Measurements from ENCODE around the gene AOX1. TPM values are rescaled to one million over a fixed set of nuclear protein-coding genes. Genes with fewer than 3 reads are reported as not detected.

The AOX1 gene
- total RNA-seq, 1 experiment from 2014 or later = 5.1 TPM

DNA sequence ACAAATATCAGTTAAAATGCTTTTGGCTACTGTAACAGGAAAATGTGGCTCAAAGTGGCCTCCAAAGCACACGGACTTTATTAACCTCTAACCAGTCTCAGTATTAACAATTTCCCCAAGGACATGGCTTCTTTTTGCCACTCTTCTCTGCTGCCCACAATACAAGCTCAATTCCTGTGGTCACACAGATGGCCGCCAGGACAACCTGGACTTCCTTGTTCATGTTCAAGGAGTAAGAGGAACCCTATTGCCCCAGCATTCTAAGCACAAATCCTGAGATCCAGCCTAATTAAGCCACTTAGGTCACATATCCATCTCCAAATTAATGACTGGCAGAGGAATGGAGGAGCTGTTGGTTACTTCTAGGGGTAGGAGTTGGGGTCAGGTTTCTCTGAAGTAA lies 38.2 kb downstream of the AOX1 start:
- Histone ChIP-seq H3K4me3 (no peak overlapping the region), H3K36me3 (ENCODE audit: low read depth) (no peaks in the 10 kb centered on the region), H3K79me2 (ENCODE audit: low read depth) (no peaks in the 10 kb centered on the region), H3K27me3 (ENCODE audit: insufficient read depth, low read depth) (no peaks in the 10 kb centered on the region), H3K27ac (0 out of 2 replicates have a peak overlapping the region, but pooled peaks have one; percentile 42), H3K9me2 (ENCODE audit: insufficient read depth) (no peaks in the 10 kb centered on the region), H3K4me1 (replicated peaks; ENCODE audit: insufficient read depth) (peaks cover 17% of the 10 kb centered on the region), H3F3A (ENCODE audit: insufficient read depth, low read depth) (peaks cover 10% of the 10 kb centered on the region; the same call in 1 of the 2 replicates), H3K9me3 (ENCODE audit: insufficient read depth, low read depth) (no peaks in the 10 kb centered on the region), H3K4me2 (no peak overlapping the region), H2AFZ (no peak overlapping the region), H4K20me1 (ENCODE audit: insufficient read depth) (no peaks in the 10 kb centered on the region)
- no TSS peak for BruUV-seq (replicated peaks)
- ChIA-PET POLR2A (ENCODE audit: unreplicated experiment) (interaction anchor here (0.6 kb wide), 2 partner anchors 26 to 35 kb away, joined by 3 read pairs; no protein-coding TSS in a partner anchor), CTCF (no interaction called here)
- intact Hi-C loops (cut with micrococcal nuclease; ENCODE audit: unreplicated experiment) = no loop called here
- no peak for DNase-seq
- TF ChIP-seq, protein P1, sequence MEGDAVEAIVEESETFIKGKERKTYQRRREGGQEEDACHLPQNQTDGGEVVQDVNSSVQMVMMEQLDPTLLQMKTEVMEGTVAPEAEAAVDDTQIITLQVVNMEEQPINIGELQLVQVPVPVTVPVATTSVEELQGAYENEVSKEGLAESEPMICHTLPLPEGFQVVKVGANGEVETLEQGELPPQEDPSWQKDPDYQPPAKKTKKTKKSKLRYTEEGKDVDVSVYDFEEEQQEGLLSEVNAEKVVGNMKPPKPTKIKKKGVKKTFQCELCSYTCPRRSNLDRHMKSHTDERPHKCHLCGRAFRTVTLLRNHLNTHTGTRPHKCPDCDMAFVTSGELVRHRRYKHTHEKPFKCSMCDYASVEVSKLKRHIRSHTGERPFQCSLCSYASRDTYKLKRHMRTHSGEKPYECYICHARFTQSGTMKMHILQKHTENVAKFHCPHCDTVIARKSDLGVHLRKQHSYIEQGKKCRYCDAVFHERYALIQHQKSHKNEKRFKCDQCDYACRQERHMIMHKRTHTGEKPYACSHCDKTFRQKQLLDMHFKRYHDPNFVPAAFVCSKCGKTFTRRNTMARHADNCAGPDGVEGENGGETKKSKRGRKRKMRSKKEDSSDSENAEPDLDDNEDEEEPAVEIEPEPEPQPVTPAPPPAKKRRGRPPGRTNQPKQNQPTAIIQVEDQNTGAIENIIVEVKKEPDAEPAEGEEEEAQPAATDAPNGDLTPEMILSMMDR (conservative IDR thresholded peaks at IDR 0.05) = no peak
- no peak for TF ChIP-seq EZH2 (IDR thresholded peaks at IDR 0.05; ENCODE audit: low read depth)

DNA sequence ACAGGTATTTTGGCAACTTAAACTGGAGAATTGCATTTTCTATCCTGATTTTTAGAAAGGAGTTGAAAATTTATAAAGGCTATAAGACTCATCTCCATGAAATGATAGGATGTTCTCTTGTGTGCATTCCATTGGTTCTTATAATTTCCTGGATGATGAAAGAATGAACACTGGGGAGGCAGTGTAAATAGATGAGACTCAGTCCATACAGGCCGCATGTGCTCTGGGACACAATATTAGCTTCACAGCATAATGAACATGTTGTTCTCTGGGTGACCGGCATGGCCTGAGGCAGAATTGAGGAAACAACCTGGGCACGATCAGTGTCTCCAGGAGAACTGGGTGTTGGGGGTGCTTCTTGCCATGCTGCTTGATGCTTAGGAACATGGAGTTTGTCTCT lies 38.8 kb downstream of the AOX1 start:
- peak in 1 of 2 experiments; percentile 41 for DNase-seq
- H3K4me1 ChIP-seq (replicated peaks; ENCODE audit: insufficient read depth) = peaks cover 14% of the 10 kb centered on the region

DNA sequence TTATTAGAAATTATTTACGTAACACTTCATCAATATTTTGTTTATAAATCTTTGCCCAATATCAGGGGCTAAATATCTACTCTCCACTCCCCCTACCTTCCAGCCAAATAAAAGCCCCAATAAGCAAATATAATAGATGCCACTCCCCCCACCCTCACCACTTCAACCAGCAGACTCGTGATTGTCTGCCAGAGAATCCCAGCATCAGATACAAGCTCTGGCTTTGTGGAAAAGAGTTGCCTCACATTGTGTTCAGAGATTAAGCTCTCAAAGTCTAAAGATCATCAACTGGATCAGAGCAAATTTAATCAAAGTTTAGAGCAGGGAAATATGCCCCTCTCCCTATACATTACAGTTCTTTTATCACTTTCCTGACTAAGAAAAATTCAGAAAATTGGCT lies 39.5 kb downstream of the AOX1 start:
- no TSS peak for BruUV-seq (replicated peaks)
- peaks cover 10% of the 10 kb centered on the region; the same call in 1 of the 2 replicates for H3F3A ChIP-seq (ENCODE audit: insufficient read depth, low read depth)
- ChIA-PET POLR2A (ENCODE audit: unreplicated experiment) (interaction anchor here (0.6 kb wide), 1 partner anchor 11 kb away, joined by 4 read pairs; no protein-coding TSS in a partner anchor), CTCF (no interaction called here)
- peaks cover 12% of the 10 kb centered on the region for H3K4me1 ChIP-seq (replicated peaks; ENCODE audit: insufficient read depth)
- H4K20me1 ChIP-seq (ENCODE audit: insufficient read depth) = no peaks in the 10 kb centered on the region
- DNase-seq = no peak
- H3K36me3 ChIP-seq (ENCODE audit: low read depth) = no peaks in the 10 kb centered on the region
- no peak overlapping the region for H3K4me2 ChIP-seq
- H2AFZ ChIP-seq = no peak overlapping the region
- no peaks in the 10 kb centered on the region for H3K79me2 ChIP-seq (ENCODE audit: low read depth)
- no peaks in the 10 kb centered on the region for H3K27me3 ChIP-seq (ENCODE audit: insufficient read depth, low read depth)
- no peak for TF ChIP-seq EZH2 (IDR thresholded peaks at IDR 0.05; ENCODE audit: low read depth)
- TF ChIP-seq, protein P1 (conservative IDR thresholded peaks at IDR 0.05) = no peak
- intact Hi-C loops (cut with micrococcal nuclease; ENCODE audit: unreplicated experiment) = no loop called here
- peak overlapping the region; percentile 42; the same call in 1 of the 2 replicates for H3K27ac ChIP-seq
- H3K9me3 ChIP-seq (ENCODE audit: insufficient read depth, low read depth) = no peaks in the 10 kb centered on the region
- no peak overlapping the region for H3K4me3 ChIP-seq
- H3K9me2 ChIP-seq (ENCODE audit: insufficient read depth) = no peaks in the 10 kb centered on the region

More for the DNA sequence above, 38.8 kb downstream of the AOX1 start:
- POLR2A ChIA-PET (ENCODE audit: unreplicated experiment) = interaction anchor here (0.6 kb wide), 1 partner anchor 25 kb away, joined by 3 read pairs; no protein-coding TSS in a partner anchor
- CTCF ChIA-PET = no interaction called here
- H2AFZ ChIP-seq = no peak overlapping the region
- peak overlapping the region; percentile 42 for H3K27ac ChIP-seq
- H3F3A ChIP-seq (ENCODE audit: insufficient read depth, low read depth) = peaks cover 10% of the 10 kb centered on the region; the same call in 1 of the 2 replicates
- intact Hi-C loops (cut with micrococcal nuclease; ENCODE audit: unreplicated experiment) = no loop called here
- no peaks in the 10 kb centered on the region for H3K9me3 ChIP-seq (ENCODE audit: insufficient read depth, low read depth)
- H3K4me2 ChIP-seq = no peak overlapping the region
- H3K36me3 ChIP-seq (ENCODE audit: low read depth) = no peaks in the 10 kb centered on the region
- no TSS peak for BruUV-seq (replicated peaks)
- H3K79me2 ChIP-seq (ENCODE audit: low read depth) = no peaks in the 10 kb centered on the region
- TF ChIP-seq EZH2 (IDR thresholded peaks at IDR 0.05; ENCODE audit: low read depth) = no peak
- TF ChIP-seq, protein P1 (conservative IDR thresholded peaks at IDR 0.05) = no peak
- no peaks in the 10 kb centered on the region for H4K20me1 ChIP-seq (ENCODE audit: insufficient read depth)
- no peaks in the 10 kb centered on the region for H3K9me2 ChIP-seq (ENCODE audit: insufficient read depth)
- H3K27me3 ChIP-seq (ENCODE audit: insufficient read depth, low read depth) = no peaks in the 10 kb centered on the region
- H3K4me3 ChIP-seq = no peak overlapping the region

Measured in PC-9 (cell line).